Suprapubic skin (tissue), 4 donors: ENCODE data around the gene CEP120.

Source experiments
- CTCF ChIP-seq, 2 donors: fragments of 200-600 bp in 1 of 2; fragments of 450-650 bp in 1 of 2; sonication (generic) in 1 of 2; IDR thresholded peaks; one replicate each; pipeline ENCODE4 v1.5.1; 2016 to 2019; ENCODE audit warnings: antibody characterized with exemption in 2 of 2, mild to moderate bottlenecking in 1 of 2, moderate library complexity in 1 of 2
- EP300 ChIP-seq: sonication (generic); formaldehyde crosslinking; IDR thresholded peaks from one replicate; pipeline ENCODE4 v1.6.1; 2017; ENCODE audit warnings: antibody characterized with exemption
- POLR2A ChIP-seq, 2 donors: fragments of 450-650 bp; IDR thresholded peaks; one replicate each; pipeline ENCODE4 v1.6.1; 2017; ENCODE audit warnings: antibody characterized with exemption in 2 of 2, mild to moderate bottlenecking in 2 of 2, moderate library complexity in 2 of 2
- POLR2AphosphoS5 ChIP-seq, 3 donors: sonication (generic); formaldehyde crosslinking; IDR thresholded peaks; one replicate each; pipeline ENCODE4 v1.6.1; 2017; ENCODE audit warnings: antibody characterized with exemption in 3 of 3

DNA sequence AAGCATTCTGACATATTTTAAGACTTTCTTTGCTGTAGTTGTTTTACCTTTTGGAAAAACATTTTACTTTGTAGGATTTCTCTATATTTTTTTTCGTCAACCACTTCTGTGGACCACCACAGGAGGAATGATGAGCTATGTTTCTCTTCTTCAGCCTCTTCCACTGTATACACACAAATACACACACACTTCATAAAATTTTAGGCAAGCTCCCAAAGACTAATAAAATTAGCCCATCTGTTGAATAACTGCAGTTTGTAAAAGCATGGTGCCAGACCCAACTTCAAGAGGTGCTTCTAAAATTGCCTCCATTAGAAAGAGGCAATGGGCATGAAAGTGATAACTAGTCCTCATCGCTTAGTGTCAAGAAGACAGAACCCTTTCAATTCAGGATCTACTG is 4.1 kb upstream of the CEP120 start:
- TF ChIP-seq CTCF (IDR thresholded peaks at IDR 0.05) (no peak), POLR2A (IDR thresholded peaks at IDR 0.05) (no peak), POLR2AphosphoS5 (IDR thresholded peaks at IDR 0.05) (no peak), EP300 (no peak)
